Activated CD4-positive, CD25-positive, alpha-beta regulatory T cell (primary cell): Measurements from ENCODE around the gene PBX3.

Source experiments
- DNase-seq, 4 experiments: peaks; one replicate each; lab custom pipeline; 2025; lab: John Stamatoyannopoulos, UW

Gene PBX3

GRCh38 chr9:125867751-125868415 lies 120.7 kb downstream of the PBX3 start:
- DNase-seq, result no peak

GRCh38 chr9:125878164-125878631 lies 131.0 kb downstream of the PBX3 start:
- no peak for DNase-seq

- no peak for DNase-seq
Observed at GRCh38 chr9:125881042-125881441, 133.9 kb downstream of the PBX3 start.

GRCh38 chr9:125883565-125884217 lies 136.5 kb downstream of the PBX3 start:
- no peak for DNase-seq

- DNase-seq, result no peak
Observed at GRCh38 chr9:125884218-125884595, 137.0 kb downstream of the PBX3 start.

- DNase-seq, result no peak
Observed at GRCh38 chr9:125885405-125886034, 138.3 kb downstream of the PBX3 start.

GRCh38 chr9:125886365-125886764 lies 139.2 kb downstream of the PBX3 start:
- no peak for DNase-seq

GRCh38 chr9:125887172-125887571 lies 140.0 kb downstream of the PBX3 start:
- no peak for DNase-seq

- no peak for DNase-seq
Observed at GRCh38 chr9:125888211-125888610, 141.0 kb downstream of the PBX3 start.

GRCh38 chr9:125889112-125889475 lies 141.9 kb downstream of the PBX3 start:
- no peak for DNase-seq

GRCh38 chr9:125889476-125890419 lies 142.6 kb downstream of the PBX3 start:
- no peak for DNase-seq

- no peak for DNase-seq
Observed at GRCh38 chr9:125890826-125891225, 143.7 kb downstream of the PBX3 start.

- DNase-seq, result no peak
Observed at GRCh38 chr9:125893277-125893676, 146.1 kb downstream of the PBX3 start.

GRCh38 chr9:125894566-125894965 lies 147.4 kb downstream of the PBX3 start:
- DNase-seq, result no peak

GRCh38 chr9:125896404-125896803 lies 149.2 kb downstream of the PBX3 start:
- no peak for DNase-seq

GRCh38 chr9:125896964-125897363 lies 149.8 kb downstream of the PBX3 start:
- no peak for DNase-seq

- DNase-seq, result no peak
Observed at GRCh38 chr9:125897481-125897880, 150.3 kb downstream of the PBX3 start.

- DNase-seq, result no peak
Observed at GRCh38 chr9:125902214-125902613, 155.0 kb downstream of the PBX3 start.

GRCh38 chr9:125902831-125903512 lies 155.8 kb downstream of the PBX3 start:
- no peak for DNase-seq

- no peak for DNase-seq
Observed at GRCh38 chr9:125904155-125904851, 157.1 kb downstream of the PBX3 start.

GRCh38 chr9:125906144-125906543 lies 159.0 kb downstream of the PBX3 start:
- no peak for DNase-seq
